Fibroblast of skin of scalp (primary cell): ENCODE data around the gene BMPR1B.
"Not testable (repeated sequence)": the region's sequence is repeated elsewhere in the genome, so short reads cannot be mapped to it uniquely, and the experiment has no call there.

Source experiments
- DNase-seq: peaks from one replicate; pipeline ENCODE4 v3.0.0-alpha.2; 2013

The BMPR1B gene

DNA sequence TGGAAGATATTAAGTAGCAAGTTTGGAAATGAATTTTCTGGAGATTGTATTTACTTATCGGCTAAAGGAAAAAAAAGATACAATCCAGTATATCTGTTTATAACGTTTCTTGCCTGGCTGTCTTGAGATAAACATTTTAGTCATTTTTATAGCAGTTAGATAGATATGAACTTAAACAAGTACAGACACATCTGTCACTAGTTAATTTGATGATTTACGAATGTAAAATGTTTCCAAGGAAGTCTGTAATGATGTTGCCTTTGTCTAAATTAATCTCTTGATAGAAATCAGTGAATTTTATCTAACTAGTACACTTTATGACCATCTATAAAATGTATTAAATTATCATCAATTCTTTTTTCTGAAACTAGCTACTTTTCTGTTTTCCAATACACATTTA is 5.7 kb downstream of the BMPR1B start:
- no peak for DNase-seq

DNA sequence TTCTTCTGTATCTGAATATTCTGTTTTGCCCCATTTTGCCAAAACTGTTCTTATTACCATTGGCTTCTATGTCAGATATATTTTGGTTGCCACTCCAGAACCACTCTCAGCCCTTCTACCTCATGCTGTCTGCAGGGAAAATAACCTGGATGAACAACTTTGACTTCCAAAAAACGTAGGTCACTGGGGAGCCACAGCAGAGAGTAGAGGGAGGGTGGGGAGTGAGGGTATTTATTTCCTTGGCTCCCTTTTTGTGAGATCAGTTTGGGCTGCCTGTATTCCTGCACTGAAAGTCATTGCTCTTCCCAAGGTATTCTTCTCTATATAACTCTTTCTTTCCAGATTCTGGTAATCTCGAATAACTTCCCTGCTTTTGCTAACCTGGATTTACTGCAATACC is 6.3 kb downstream of the BMPR1B start:
- no peak for DNase-seq

- no peak for DNase-seq
Measured at GRCh38 chr4:94765174-94765573, 7.4 kb downstream of the BMPR1B start.

DNA sequence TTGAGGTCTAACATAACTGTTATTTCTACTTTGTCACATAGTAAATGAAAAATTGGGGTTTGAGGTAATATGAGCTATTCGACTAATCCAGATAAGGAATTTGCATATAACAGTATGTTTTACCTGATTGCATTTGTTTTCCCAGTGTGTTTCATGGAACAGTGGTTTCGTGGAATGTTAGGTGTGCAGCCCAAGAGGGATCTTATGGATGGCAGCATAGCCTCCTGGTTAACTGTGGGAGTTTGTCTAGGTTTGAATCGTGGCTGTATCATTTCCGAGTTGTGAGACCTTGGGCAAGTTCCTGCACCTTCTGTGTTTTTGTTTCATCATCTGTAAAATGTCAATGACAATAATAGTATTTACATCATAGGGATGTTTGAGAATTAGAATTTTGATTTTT is 7.9 kb downstream of the BMPR1B start:
- no peak for DNase-seq

DNA sequence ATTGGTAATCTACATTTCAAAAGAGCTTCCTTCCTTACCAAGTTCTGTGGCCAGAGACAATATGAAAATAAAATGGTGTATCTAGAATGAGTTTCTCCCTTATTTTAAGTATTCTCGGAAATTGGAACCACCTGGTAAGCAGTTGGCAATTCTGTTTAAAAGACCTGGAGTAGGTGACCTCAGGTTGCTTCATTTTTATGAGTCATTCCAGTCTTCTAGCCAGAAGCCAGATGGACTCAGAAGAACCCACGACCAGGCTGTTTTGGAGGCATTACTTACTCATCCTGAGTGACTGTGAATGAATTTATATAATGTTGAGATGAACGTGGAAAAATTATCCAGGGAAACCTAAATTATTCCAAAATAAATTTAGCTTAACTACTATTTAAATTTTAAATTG is 9.1 kb downstream of the BMPR1B start:
- peak; percentile 13 for DNase-seq

DNA sequence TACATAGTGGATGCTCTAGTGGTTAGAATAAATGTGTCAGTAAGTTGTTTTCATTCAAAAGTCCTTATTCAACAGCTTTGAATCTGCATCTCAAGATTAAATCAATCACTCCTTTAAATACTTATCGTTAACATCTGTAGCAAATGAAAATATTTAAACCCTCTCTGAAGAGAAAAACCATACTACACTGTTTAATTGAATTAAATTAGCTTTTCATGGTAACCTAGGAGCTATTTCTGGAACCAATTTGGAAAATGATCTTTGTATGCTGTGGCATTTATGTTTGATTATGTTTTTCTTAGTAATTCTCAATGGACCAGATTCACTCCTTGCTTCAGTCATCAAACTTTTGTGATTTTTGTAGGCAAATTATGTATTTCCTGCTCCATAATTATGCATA is 9.7 kb downstream of the BMPR1B start:
- DNase-seq, result no peak

GRCh38 chr4:94782707-94783106 is 25.0 kb downstream of the BMPR1B start:
- DNase-seq, result no peak

- no peak for DNase-seq
Measured at GRCh38 chr4:94791701-94792100, 33.9 kb downstream of the BMPR1B start.

GRCh38 chr4:94798808-94799207 is 41.1 kb downstream of the BMPR1B start:
- peak; percentile 61 for DNase-seq

DNA sequence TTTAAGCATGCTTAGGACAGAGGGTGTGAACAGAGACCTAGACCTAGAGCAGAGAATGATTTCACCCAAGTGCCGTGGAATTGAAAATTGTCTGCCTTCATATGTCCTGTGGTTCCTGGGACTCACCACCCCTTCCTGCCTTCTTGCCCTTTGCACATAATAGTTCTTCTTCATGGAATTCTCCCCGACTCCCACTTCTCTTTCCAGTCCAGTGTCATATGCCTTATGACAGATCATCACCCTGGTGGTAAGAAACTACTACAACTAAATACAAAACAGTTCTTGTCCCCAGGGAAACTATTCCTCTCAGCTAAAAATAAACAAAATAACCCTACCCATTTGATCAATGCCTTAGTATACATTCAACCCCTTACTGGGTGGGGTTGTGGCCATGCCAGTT is 43.3 kb downstream of the BMPR1B start:
- DNase-seq, result no peak

DNA sequence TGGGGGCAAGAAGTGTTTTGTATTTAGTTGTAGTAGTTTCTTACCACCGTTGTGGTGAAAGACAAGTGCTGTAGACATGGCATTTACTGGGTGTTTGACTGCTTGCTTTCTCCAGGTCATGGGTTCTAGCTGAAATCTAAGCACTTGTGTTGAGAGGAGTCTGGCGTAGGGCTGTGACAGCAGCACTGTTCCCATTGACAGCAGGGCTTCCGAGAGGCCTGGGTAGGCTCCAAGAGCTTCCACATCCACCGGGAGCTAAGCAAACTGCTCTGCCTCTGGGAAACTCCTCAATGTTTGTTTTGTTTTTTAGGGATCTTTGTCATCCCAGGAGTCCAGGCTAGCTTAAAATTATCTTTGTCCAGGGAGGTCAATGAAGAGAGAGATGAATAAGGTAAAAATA is 44.3 kb downstream of the BMPR1B start:
- no peak for DNase-seq

- peak; percentile 52 for DNase-seq
Measured at GRCh38 chr4:94803181-94803580, 45.4 kb downstream of the BMPR1B start.

GRCh38 chr4:94804650-94805049 is 46.9 kb downstream of the BMPR1B start:
- peak; percentile 23 for DNase-seq

DNA sequence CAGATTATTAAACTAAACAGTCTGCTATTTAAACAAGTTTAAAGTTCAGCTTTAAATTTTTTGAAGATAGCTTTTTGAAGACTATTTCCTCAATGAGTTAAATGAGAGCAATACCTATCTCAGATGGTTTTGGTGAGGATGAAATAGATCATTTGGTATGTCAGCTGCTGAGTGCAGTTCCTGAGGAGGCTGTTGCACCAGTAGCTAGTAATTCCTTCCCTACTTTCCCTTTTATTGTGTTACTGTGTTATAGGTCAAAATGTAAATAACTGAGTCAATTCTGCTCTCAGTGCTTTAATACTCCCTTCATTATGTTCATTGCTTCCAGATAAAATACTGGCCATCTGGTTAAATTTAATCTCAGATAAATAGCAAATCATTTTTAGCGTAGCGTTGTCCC is 48.6 kb downstream of the BMPR1B start:
- peak; percentile 14 for DNase-seq

DNA sequence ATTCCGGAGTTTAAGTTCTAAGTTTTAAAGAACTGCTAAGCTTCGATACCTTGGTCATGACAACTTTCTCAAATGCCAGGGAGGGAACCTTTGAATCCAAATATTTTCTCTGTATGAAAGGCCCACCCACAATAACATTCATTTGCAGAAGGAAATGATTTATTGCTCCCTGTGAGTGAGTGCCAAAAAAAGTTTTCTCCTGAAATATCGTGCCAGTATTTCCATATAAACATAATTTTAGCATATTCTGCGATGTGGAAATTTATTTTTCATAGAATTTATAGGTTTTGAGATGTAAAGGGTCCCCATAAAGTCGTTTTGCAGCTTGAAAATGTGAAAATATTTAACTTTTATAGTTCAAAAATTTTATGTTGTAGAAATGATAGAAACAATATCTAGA is 53.9 kb downstream of the BMPR1B start:
- DNase-seq, result peak; percentile 13

- DNase-seq, result no peak
Measured at GRCh38 chr4:94813221-94813620, 55.5 kb downstream of the BMPR1B start.

- DNase-seq, result no peak
Measured at GRCh38 chr4:94814237-94814636, 56.5 kb downstream of the BMPR1B start.

- no peak for DNase-seq
Measured at GRCh38 chr4:94819371-94820168, 61.8 kb downstream of the BMPR1B start.

GRCh38 chr4:94826206-94826605 is 68.5 kb downstream of the BMPR1B start:
- DNase-seq, result no peak

DNA sequence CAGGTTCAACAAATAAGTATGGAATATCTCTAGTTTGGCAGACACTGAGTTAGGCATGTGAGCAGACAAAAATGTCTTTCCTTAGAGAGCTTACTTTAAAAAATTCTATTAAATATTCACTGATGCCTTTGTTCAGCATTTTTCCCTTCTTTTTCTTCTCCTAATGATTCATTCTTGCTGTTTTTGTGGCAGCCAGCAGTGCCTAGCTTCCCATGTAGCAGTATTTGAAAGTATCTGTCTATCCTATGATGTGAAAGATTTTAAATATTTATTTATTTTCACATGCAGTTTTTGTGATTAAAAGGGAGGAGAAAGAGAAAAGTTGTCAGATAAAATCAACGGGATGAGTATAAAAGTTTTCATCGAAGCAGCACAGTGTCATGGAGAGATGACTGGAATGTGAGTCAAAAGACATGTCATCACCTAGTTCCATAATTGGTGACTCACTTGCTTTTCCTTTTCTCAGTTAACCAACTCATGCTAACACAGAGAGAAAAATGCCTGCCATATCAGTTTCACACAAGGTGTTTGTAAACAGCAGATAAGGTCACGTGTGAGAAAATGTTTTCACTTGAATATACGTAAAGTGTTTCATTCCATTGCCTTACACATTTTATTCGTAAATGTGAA is 69.8 kb downstream of the BMPR1B start:
- DNase-seq, result peak; percentile 82

DNA sequence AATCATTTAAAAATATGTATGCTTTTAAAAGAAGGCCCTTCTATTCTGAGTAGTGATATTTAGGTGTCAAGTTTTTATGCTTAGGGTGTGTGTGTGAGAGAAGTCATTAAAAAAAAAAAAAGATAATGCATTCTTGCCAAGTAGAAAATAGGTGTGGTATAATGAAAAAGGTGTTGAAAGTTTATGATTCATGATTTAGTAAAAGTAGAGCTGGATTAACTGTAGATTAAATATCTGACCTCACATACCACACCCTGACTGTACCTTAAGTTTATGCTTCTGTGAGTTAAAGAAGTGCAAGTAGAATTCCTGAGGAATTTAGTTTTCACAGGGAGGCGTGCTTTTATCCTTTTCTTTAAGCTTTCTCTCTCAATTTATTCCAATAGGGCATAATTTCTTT is 71.1 kb downstream of the BMPR1B start:
- no peak for DNase-seq

DNA sequence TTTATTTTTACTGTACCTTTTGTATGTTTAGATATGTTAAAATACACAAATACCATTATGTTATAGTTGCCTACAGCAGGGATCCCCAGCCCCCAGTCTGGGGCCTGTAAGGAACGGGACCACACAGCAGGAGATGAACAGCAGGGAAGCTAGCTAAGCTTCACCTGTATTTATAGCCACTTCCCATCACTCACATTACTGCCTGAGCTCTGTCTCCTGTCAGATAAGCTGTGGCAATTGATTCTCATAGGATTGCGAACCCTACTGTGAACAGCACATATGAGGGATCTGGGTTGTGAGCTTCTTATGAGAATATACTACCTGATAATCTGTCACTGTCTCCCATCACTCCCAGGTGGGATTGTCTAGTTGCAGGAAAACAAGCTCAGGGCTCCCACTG is 73.9 kb downstream of the BMPR1B start:
- DNase-seq, result no peak

DNA sequence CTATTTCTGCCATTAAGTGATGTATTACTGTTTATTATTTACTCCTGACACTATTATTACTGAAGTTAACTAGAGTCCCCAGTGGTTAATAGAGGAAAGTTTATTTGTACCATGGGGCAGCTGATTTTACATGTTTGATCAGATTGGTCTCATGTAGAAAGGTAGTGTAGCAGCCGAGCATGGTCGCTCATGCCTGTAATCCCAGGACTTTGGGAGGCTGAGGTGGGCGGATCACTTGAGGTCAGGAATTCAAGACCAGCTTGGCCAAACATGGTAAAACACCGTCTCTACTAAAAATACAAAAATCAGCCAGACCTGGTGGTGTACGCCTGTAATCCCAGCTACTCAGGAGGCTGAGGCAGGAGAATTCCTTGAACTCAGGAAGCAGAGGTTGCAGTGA is 74.6 kb downstream of the BMPR1B start:
- not testable (repeated sequence) for DNase-seq

- no peak for DNase-seq
Measured at GRCh38 chr4:94833394-94833793, 75.6 kb downstream of the BMPR1B start.

DNA sequence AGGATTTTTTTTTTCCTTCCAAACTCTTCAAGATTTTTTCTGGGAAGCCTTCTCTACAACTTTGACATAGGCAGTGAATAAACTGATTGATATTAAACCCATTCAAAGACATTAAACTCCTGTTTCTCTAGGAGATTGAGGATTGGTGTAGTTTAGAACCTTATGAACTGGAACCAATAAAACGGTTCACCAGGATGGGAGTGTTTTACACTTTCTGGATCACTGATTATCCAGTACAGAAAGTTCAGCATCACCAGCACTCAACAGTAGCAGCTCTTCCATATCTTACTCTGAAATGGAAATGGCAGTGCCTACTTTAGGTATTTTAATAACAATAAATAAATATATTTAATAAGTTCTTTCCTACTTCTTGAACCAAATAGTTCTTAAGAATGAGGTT is 76.7 kb downstream of the BMPR1B start:
- DNase-seq, result no peak
